ENCODE measurements around the gene FBXW10.
"Not testable (repeated sequence)": the region's sequence is repeated elsewhere in the genome, so short reads cannot be mapped to it uniquely, and the experiment has no call there.

FBXW10 gene

DNA sequence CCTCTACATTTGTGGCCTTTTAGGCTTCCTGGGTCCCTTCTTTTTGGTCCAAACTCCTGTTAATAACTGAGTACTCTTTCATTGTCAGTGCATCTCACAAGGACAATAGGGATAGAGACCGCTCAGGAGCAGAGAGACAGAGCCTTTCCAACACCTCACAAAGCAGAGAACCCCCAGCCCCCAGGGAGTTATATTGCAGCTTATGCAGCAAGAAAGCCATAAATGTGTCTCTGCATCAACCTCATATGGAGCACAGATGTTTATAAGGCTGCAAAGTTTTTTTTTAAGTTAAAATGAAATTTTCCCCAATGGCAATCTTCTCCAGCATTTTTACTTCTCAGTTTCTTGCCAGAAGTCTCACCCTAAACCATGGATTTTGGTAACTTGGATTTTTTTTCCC lies 6.4 kb downstream of the FBXW10 start:
- not testable (repeated sequence) for H3K27ac ChIP-seq

DNA sequence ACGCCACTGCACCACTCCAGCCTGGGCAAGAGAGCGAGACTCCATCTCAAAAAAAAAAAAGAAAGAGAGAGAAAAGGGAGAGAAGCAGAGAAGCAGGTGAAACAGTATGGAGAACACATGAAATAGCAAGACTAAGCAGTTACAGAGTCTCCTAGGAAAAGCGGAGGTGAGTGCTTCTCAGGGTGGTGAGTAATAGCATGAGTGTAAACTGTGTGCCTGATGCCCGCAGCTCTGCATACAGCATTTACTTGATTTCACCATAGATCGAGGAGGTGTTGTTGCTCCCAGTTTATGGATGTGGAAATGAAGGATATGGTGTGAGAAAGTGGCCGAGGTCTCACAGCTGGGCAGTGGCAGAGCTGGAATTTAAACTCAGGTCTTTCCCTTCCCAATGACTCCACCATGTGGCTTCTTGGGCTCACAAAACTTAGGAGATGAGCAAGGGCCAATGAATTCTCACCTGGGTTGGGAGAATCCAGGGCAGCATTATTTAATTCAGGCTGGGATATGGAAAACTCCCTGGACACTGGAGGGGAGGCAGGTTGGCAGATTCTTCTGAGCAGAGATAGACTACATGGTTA lies 10.1 kb downstream of the FBXW10 start:
- H3K27ac ChIP-seq: not testable (repeated sequence)

DNA sequence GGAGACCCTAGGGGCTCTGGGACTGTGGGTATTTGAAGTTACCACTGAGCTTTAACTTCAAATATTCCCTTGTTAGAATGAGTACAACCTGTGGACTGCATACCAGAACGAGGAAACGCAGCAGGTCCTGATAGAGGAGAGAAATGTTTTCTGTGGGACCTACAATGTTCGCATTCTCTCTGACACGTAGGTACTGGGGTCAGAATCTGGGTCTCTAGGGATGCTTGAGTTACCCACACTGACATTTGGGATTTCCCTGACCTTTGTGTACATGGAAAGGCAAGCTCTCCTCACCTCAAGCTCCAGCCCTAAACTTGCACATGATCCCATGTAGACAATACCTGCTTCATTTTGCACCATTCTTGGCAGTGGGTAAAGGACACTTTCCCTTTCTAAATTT lies 12.1 kb downstream of the FBXW10 start:
- not testable (repeated sequence) for H3K27ac ChIP-seq

DNA sequence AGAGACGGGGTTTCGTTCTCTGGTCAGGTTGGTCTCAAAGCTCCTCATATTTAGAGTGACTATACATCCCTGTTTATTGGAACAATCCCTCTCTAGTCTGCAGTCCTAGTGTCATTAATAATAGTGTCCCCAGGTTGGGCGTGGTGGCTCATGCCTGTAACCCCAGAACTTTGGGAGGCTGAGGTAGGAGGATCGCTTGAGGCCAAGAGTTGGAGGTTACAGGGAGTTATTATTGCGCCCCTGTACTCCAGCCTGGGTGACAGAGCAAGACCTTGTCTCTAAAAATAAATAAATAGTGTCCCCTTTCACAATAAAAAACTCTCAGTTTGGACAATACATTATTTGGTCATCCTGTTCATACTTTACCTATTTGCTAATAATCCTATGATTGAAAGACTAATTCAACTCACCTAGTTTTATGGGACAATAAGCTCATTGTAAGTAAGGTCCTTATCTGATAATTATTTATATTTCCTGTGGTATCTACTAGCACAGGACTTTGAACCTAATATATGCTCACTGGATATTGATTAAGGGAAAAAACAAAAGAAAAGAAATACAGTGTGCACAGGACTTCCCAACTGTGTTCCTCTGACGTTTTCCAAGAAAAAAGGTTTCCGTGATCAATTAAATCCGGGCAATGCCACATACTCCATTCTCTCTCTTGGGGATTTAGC lies 13.7 kb downstream of the FBXW10 start:
- not testable (repeated sequence) for H3K27ac ChIP-seq

DNA sequence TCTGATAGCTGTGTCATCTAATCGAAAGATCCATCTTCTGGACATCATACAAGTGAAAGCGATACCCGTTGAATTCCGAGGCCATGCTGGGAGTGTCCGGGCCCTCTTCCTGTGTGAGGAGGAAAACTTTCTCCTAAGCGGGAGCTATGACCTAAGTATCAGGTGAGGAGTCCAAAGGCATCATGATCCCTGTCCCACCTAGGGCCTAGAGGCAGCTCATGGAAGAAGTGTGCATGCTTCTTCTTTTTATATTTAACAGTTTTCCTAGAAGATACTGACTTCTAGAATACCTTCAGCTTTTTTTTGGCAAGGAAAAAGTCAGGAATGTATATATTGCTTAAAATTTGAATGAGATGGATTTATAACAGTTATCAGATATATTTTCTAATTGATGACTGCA lies 14.5 kb downstream of the FBXW10 start:
- H3K27ac ChIP-seq: not testable (repeated sequence)

DNA sequence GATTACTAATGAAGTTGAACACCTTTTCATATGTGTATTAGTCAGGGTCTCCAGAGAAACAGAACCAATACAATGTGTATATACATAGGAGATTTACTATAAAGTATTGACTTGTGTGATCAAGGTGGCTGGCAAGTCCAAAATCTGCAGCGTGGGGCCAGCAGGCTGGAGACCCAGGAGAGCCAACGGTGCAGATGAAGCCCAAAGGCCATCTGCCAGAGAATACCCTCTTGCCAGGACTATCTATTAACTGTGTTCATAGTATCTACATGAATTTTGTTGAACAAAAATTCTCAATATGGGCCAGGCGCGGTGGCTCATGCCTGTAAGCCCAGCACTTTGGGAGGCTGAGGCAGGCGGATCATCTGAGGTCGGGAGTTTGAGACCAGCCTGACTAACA lies 16.4 kb downstream of the FBXW10 start:
- not testable (repeated sequence) for H3K27ac ChIP-seq

DNA sequence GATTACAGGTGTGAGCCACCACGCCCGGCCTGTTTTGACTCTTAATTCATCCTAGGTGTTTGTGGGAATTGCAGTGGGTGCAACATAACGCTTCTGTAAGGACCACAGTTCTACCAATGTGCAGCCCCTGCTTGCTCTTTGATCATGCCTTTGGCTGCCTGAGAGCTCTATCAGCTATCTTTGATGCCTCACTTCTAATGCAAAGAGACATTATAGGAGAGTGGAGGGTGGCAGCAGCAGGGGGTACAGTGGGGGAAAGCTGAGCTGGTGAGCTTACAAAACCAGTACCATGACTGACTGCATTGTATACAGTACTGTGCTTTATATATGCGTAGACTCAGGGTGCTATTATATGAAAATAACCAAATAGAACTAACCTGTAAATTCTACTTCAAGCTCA lies 26.7 kb downstream of the FBXW10 start:
- not testable (repeated sequence) for H3K27ac ChIP-seq

DNA sequence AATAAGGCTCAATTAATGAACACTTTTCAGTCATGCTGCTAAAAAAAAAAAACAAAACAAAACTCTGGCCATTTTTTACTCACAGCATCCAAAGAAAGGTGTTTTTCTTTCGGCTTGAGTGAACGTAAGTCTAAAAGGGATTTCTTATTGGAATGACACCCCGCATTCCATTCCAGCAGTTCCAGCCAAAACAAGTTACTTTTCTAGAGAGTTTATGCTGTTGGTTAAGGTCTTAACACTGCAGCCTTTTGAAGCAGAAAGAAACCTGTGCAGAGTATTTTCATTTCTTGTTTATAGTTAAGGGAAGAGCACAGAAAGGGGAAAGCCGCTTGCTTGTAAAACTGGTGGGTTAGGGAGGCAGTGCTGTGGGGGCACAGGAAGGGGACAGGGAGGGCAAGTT lies 27.2 kb downstream of the FBXW10 start:
- H3K27ac ChIP-seq: not testable (repeated sequence)

DNA sequence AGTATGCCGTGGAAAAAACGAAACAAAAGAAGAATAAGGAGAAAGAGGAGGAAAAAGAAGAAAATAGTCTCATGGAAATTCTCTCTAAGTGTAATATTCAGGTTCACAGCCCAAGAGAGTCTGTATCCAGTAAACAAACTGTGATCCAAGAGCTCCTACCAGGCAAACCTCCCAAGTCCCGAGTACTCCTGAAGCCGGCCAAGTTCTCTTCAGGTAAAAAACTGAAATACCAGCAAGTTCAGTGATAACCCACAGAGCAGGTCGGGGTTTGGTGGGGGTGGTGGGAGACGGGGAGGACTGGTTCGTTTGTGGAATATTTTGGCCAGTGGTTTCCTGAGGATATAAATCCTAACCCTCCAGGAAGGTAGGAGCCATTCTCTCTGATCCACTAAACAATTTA lies 28.6 kb downstream of the FBXW10 start:
- no peak overlapping the region for H3K27ac ChIP-seq
- TF ChIP-seq, protein P1, sequence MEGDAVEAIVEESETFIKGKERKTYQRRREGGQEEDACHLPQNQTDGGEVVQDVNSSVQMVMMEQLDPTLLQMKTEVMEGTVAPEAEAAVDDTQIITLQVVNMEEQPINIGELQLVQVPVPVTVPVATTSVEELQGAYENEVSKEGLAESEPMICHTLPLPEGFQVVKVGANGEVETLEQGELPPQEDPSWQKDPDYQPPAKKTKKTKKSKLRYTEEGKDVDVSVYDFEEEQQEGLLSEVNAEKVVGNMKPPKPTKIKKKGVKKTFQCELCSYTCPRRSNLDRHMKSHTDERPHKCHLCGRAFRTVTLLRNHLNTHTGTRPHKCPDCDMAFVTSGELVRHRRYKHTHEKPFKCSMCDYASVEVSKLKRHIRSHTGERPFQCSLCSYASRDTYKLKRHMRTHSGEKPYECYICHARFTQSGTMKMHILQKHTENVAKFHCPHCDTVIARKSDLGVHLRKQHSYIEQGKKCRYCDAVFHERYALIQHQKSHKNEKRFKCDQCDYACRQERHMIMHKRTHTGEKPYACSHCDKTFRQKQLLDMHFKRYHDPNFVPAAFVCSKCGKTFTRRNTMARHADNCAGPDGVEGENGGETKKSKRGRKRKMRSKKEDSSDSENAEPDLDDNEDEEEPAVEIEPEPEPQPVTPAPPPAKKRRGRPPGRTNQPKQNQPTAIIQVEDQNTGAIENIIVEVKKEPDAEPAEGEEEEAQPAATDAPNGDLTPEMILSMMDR (IDR thresholded peaks at IDR 0.05): no peak
- TF ChIP-seq ZFX (IDR thresholded peaks at IDR 0.05; ENCODE audit: borderline replicate concordance): no peak

DNA sequence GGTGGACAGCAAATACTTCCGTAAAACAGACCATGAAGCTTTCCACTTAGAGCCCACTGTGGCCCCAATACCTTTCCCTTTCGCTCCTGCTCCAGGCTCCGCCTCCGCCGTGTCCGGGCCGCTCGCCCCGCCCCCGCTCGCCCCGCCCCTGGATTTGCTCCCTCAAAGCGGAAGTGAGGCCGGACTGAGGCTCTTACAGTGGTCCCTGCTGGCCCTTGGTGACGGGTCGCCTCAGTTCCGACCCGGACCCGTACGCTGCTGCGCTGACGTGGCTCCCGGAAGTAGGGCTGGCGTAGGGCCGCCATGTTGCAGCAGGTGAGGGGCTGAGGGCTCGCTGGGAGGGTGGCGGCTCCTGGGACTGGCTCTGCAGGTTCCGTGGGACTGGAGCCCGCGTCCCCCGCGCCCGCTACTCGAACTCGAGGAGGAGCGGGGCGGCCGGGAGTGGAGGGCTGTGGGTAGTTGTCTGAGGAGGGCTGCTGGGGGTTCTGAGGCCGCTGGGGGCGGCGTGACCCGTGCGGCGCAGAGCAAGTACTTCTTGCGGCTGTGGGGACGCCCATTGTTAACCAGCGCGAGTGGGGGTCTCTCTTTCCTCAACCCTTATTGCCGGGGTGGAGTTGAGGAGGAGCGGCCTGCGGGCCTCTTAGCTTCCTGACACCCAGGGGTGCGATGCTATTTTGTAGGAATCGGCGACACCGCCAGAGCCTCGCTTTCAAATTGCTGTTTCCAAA lies 37.3 kb downstream of the FBXW10 start, which contains the start of gene TVP23B:
Gene TVP23B (plus strand): TSS at position 193 of the 728 bp plus-strand sequence. CDS start 111 bp downstream, at position 304.
- H3K27ac ChIP-seq: not testable (repeated sequence)

DNA sequence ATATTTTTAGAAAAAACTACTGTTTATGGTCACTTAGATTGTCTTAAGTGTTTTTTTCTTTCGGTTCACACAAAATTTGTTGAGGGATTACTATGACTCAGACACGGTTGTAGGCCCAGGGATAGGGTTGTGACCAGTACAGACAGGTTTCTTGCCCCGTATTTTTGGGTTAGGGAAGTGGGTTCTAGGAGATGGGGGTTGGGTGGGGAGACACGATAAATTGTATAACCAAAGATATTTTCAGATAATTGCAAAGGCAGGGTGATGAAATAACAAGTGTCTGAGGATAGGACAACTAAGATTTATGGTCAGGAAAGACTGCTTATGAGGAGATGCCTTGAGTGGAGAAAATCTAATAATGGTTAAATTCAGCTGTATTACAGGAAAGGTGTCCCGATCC lies 38.0 kb downstream of the FBXW10 start:
- not testable (repeated sequence) for H3K27ac ChIP-seq

DNA sequence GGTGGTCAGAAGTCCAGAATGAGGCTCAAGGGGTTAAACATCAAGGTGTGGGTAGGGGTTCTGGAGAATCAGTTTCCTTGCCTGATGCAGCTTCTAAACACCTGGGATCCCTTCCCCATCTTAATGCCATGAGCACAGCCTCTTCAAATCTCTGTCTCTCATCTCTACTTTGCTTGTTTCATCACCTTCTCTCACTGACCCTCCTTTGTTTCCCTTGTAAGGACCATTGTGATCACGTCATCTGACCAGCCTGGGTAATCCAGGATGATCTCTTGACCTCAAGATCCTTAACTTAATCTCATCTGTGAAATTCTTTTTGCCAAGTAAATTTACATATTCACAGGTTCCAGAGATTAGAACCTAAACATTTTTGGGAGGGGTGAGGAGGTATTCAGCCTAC lies 42.1 kb downstream of the FBXW10 start:
- H3K27ac ChIP-seq: not testable (repeated sequence)

DNA sequence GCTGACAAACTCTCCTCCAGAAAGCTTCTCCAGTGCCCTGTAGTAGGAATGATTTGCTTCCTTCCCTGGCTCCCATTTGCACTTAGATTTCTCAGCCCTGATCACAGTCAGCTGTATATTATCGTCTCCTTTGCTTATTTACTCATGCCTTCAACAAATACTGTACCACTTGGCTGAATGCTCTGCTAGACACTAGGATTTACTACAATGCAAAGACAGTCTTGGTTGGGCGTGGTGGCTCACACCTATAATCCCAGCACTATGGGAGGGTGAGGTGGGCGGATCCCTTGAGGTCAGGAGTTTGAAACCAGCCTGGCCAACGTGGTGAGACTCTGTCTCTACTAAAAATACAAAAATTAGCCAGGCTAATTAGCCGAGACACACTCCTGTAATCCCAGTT lies 43.0 kb downstream of the FBXW10 start:
- H3K27ac ChIP-seq: not testable (repeated sequence)

DNA sequence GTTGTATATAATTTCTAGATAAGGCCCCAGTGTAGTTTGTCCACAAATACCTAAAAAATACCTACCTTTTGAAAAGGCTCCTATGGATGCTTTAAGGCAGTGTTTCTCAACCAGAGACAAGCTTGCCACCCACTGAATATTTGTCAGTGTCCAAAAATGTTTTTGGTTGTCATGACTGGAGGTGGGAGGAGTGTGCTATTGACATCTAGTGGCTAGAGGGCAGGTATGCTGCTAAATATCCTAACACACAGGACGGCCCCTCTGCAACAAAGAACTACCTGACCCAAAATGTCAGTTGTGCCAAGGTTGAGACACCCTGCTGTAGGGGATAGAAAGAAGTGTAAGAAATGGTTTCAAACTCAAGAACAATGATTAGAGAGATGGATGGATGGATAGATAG lies 47.5 kb downstream of the FBXW10 start:
- not testable (repeated sequence) for H3K27ac ChIP-seq

DNA sequence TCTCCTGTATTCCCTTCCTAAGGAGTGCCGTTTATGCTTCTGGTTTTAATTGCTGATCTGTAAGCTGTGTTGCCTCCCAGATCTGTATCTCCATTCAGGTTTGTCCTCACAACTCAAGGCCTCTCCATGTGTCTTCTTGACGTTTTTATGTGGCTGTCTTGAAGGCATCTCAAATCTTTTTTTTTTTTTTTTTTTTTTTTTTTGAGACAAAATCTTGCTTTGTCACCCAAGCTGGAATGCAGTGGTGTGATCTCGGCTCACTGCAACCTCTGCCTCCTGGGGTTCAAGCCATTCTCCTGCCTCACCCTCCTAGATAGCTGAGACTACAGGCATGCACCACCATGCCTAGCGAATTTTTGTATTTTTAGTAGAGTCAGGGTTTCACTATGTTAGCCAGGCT lies 51.0 kb downstream of the FBXW10 start:
- not testable (repeated sequence) for H3K27ac ChIP-seq

DNA sequence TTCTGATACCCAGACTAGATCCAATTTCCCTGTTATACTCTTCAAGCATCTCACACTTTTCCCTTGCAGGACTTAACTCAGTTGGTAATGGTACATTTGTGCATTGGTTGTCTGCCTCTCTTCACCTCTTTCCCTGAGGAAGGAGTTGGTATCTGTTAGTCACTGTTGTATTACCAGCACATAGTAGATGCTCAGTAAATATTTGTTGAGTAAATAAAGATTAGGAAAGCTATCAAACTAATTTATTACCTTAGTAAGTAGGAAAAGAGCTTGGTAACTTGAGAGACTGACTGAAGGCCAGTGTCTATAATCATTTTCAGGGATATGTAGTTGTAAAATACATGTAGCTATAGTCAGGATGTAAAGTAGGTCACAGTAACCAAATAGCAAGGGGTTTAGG lies 53.0 kb downstream of the FBXW10 start:
- not testable (repeated sequence) for H3K27ac ChIP-seq

DNA sequence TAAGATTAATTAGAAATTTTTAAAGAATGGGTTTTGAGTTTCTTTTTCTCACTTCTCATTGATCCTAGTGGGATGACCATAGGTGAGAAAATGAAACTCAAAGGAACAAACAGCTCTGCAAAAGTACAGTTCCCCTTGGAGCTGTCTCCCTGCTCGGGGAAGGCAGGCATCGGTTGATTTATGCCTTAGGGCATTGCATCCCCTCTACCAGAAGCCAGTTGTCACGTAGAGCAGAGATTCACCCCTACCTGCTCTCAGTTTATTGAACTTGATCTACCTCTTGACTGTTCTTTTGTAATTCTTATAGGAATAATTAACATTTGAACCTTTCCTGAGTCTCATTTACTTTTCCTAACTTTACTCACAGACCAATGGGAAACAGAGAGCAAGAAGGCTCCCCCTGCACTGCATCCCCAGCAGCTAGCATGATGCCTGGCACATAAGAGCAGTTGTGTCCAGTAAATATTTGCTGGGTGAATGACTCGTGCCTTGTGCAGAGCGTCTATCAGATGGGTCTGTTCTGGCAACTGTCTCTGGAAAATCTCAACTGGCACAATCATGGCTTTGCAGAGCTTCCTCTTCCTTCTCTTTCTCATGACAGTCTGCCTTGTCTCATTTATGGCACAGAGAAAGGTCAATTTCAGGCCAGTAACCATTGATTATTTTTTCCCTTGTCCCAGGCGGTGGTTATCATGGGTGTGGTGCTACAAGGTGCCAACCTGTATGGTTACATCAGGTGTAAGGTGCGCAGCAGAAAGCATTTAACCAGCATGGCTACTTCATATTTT lies 59.8 kb downstream of the FBXW10 start:
- not testable (repeated sequence) for H3K27ac ChIP-seq

DNA sequence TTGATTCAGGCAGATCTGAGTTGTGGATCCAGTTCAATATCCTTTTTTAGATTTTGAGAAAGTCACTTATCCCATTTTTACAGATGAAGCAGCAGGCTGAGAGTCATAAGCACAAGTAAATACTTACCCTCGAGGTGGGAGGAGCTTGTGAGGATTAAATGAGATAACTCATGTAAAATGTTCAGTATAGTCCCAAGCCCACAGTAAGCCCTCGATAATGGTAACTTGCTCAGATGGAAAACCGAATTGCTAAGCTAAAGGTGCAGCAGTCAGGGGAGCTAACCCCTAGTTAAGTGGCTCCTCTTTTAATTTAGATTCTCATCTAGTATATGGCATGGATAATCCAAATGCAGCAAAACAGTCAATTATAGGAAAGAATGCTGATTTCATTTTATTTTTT lies 72.1 kb downstream of the FBXW10 start:
- not testable (repeated sequence) for H3K27ac ChIP-seq
